DND-41 (cell line): ENCODE data around the gene SRP54.

Source experiments
- ATAC-seq: fragments of 200-7000 bp; cut with Tn5 transposase; 3 replicates; pipeline ENCODE4 v1.9.1; 2021; ENCODE audit warnings: low read depth; ENCODE audit not compliant: insufficient read depth
- DNase-seq: peaks from one replicate; pipeline ENCODE4 v3.0.0-alpha.2; 2020
- H2AFZ ChIP-seq: 2 replicates; pipeline ENCODE4 v1.6.0; 2012; ENCODE audit warnings: low read depth, low read length
- H3K27ac ChIP-seq: 2 replicates; pipeline ENCODE4 v1.5.1; 2012; ENCODE audit warnings: low read length, inconsistent platforms
- H3K27me3 ChIP-seq: fragments of 200-600 bp; sonication (generic); 2 replicates; pipeline ENCODE4 v1.6.0; 2012; ENCODE audit warnings: low read length, mild to moderate bottlenecking, inconsistent platforms; ENCODE audit not compliant: insufficient read depth, poor library complexity
- H3K36me3 ChIP-seq: 2 replicates; pipeline ENCODE4 v1.5.1; 2012; ENCODE audit warnings: low read length, inconsistent platforms; ENCODE audit not compliant: insufficient read depth
- H3K4me1 ChIP-seq: 2 replicates; pipeline ENCODE4 v1.5.1; 2012; ENCODE audit warnings: mild to moderate bottlenecking, low read length; ENCODE audit not compliant: insufficient read depth
- H3K4me2 ChIP-seq: 2 replicates; pipeline ENCODE4 v1.6.0; 2012; ENCODE audit warnings: mild to moderate bottlenecking, moderate library complexity, low read length, inconsistent platforms; ENCODE audit not compliant: insufficient read depth
- H3K4me3 ChIP-seq, 2 experiments: fragments of 200-600 bp in 1 of 2; shearing (Covaris generic) in 1 of 2; 2 replicates each; pipeline ENCODE4 v1.5.1; 2012 to 2016; ENCODE audit warnings: inconsistent platforms in 2 of 2, low read length in 2 of 2, mild to moderate bottlenecking in 2 of 2, low read depth in 1 of 2, moderate library complexity in 1 of 2
- H3K79me2 ChIP-seq: 2 replicates; pipeline ENCODE4 v1.6.0; 2012; ENCODE audit warnings: low read length, inconsistent platforms; ENCODE audit not compliant: insufficient read depth
- H3K9ac ChIP-seq: 2 replicates; pipeline ENCODE4 v1.6.0; 2012; ENCODE audit warnings: low read depth, mild to moderate bottlenecking, inconsistent platforms, low read length, moderate library complexity
- H3K9me3 ChIP-seq: 2 replicates; pipeline ENCODE4 v1.5.1; 2012; ENCODE audit warnings: low read length, moderate library complexity, mild to moderate bottlenecking, inconsistent platforms; ENCODE audit not compliant: insufficient read depth, severe bottlenecking
- H4K20me1 ChIP-seq: 2 replicates; pipeline ENCODE4 v1.6.0; 2012; ENCODE audit warnings: low read length; ENCODE audit not compliant: insufficient read depth
- EZH2 ChIP-seq: IDR thresholded peaks from 3 replicates; pipeline ENCODE4 v1.6.1; 2012; ENCODE audit warnings: borderline replicate concordance, low read depth, mild to moderate bottlenecking, moderate library complexity, low read length, inconsistent platforms; ENCODE audit not compliant: severe bottlenecking
- TF ChIP-seq, protein P1 (sequence below): IDR thresholded peaks from 2 replicates; pipeline ENCODE4 v1.5.1; 2012; ENCODE audit warnings: borderline replicate concordance, low read length, moderate library complexity, mild to moderate bottlenecking; ENCODE audit not compliant: poor library complexity, severe bottlenecking; ENCODE audit errors: extremely low read depth

Gene SRP54

DNA sequence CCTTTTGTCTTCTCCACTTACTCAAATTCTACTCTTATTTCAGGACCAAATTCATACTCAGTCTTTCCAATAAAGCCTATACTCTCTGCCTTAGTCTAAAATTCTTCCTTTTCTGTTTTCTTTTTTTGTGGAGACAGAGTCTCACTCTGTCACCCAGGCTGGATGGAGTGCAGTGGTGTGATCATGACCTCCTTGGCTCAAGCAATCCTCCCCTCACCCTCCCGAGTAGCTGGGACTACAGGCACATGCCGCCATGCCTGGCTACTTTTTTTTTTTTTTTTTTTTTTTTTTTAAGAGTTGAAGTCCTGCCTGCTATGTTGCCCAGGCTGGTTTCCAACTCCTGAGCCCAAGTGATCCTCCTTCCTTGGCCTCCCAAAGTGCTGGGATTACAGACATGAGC is 11.9 kb downstream of the SRP54 start:
- no peak overlapping the region for H3K9ac ChIP-seq
- no peak overlapping the region for H3K4me3 ChIP-seq
- H3K27me3 ChIP-seq, result no peaks in the 10 kb centered on the region
- no peak overlapping the region for H3K27ac ChIP-seq
- H3K4me1 ChIP-seq, result peaks cover 9% of the 10 kb centered on the region; the same call in 1 of the 2 replicates
- DNase-seq (no peak), ATAC-seq (no peak)
- peaks cover 16% of the 10 kb centered on the region for H3K36me3 ChIP-seq
- H3K4me2 ChIP-seq, result no peak overlapping the region
- H3K9me3 ChIP-seq, result no peaks in the 10 kb centered on the region
- TF ChIP-seq, protein P1, sequence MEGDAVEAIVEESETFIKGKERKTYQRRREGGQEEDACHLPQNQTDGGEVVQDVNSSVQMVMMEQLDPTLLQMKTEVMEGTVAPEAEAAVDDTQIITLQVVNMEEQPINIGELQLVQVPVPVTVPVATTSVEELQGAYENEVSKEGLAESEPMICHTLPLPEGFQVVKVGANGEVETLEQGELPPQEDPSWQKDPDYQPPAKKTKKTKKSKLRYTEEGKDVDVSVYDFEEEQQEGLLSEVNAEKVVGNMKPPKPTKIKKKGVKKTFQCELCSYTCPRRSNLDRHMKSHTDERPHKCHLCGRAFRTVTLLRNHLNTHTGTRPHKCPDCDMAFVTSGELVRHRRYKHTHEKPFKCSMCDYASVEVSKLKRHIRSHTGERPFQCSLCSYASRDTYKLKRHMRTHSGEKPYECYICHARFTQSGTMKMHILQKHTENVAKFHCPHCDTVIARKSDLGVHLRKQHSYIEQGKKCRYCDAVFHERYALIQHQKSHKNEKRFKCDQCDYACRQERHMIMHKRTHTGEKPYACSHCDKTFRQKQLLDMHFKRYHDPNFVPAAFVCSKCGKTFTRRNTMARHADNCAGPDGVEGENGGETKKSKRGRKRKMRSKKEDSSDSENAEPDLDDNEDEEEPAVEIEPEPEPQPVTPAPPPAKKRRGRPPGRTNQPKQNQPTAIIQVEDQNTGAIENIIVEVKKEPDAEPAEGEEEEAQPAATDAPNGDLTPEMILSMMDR, result no peak
- no peak for TF ChIP-seq EZH2
- peaks cover 73% of the 10 kb centered on the region for H3K79me2 ChIP-seq
- H4K20me1 ChIP-seq, result no peaks in the 10 kb centered on the region
- no peak overlapping the region for H2AFZ ChIP-seq

GRCh38 chr14:34997762-34998161 is 15.0 kb downstream of the SRP54 start:
- H3K4me1 ChIP-seq, result peaks cover 9% of the 10 kb centered on the region; the same call in 1 of the 2 replicates
- DNase-seq, result no peak
- no peak overlapping the region for H3K9ac ChIP-seq
- no peak overlapping the region for H3K27ac ChIP-seq
- no peaks in the 10 kb centered on the region for H3K9me3 ChIP-seq
- H3K4me3 ChIP-seq, result no peak overlapping the region
- H4K20me1 ChIP-seq, result no peaks in the 10 kb centered on the region
- H2AFZ ChIP-seq, result no peak overlapping the region
- H3K79me2 ChIP-seq, result peaks cover 46% of the 10 kb centered on the region
- peaks cover 25% of the 10 kb centered on the region for H3K36me3 ChIP-seq
- ATAC-seq, result no peak
- no peak overlapping the region for H3K4me2 ChIP-seq
- TF ChIP-seq EZH2, result no peak
- TF ChIP-seq, protein P1, result no peak
- no peaks in the 10 kb centered on the region for H3K27me3 ChIP-seq

DNA sequence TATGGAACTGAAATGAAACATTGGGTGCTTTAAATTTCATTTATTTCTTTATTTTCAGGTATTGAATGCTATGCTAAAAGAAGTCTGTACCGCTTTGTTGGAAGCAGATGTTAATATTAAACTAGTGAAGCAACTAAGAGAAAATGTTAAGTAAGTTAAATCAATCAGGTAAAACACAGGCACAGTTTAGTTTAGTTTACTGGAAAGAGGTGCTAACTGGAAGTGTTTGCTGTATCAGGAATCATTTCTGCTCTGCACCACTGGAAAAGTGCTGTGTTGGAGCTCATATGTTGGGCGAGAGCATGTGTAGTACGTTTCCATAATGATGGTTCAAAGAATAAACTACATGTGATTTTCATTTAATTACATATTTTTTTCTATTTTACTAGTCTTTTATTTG is 16.7 kb downstream of the SRP54 start:
- no peak for ATAC-seq
- no peaks in the 10 kb centered on the region for H4K20me1 ChIP-seq
- H3K79me2 ChIP-seq, result peaks cover 35% of the 10 kb centered on the region
- H3K27me3 ChIP-seq, result no peaks in the 10 kb centered on the region
- no peak overlapping the region for H3K9ac ChIP-seq
- no peak for DNase-seq
- H3K4me2 ChIP-seq, result no peak overlapping the region
- H3K36me3 ChIP-seq, result peaks cover 36% of the 10 kb centered on the region
- H3K27ac ChIP-seq, result no peak overlapping the region
- no peak for TF ChIP-seq EZH2
- TF ChIP-seq, protein P1, result no peak
- no peak overlapping the region for H2AFZ ChIP-seq
- H3K9me3 ChIP-seq, result no peaks in the 10 kb centered on the region
- no peak overlapping the region for H3K4me3 ChIP-seq
- H3K4me1 ChIP-seq, result peaks cover 9% of the 10 kb centered on the region; the same call in 1 of the 2 replicates

DNA sequence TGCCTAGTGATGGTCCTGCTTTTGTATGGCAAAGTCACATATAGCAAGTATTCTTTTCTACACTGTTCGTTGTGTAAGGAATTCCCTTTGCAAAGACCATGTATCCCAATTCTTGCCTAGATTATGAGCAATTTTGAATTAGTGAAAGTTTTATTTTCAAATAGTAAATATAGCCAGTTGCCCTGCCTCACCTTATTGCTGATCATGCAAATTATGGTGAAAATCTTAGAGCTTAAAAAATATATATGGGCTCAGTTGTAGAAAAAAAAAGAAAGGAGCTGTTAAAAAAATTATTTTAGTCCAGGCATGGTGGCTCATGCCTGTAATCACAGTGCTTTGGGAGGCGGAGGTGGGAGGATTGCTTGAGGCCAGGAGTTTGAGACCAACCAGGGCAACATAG is 18.8 kb downstream of the SRP54 start:
- H3K4me3 ChIP-seq, result no peak overlapping the region
- H3K79me2 ChIP-seq, result peaks cover 14% of the 10 kb centered on the region
- no peak overlapping the region for H3K4me2 ChIP-seq
- H3K4me1 ChIP-seq, result no peaks in the 10 kb centered on the region
- ATAC-seq, result no peak
- H2AFZ ChIP-seq, result no peak overlapping the region
- H3K9me3 ChIP-seq, result no peaks in the 10 kb centered on the region
- no peaks in the 10 kb centered on the region for H4K20me1 ChIP-seq
- TF ChIP-seq, protein P1, result no peak
- no peak for TF ChIP-seq EZH2
- no peak for DNase-seq
- no peaks in the 10 kb centered on the region for H3K27me3 ChIP-seq
- H3K36me3 ChIP-seq, result peaks cover 40% of the 10 kb centered on the region
- H3K9ac ChIP-seq, result no peak overlapping the region
- no peak overlapping the region for H3K27ac ChIP-seq
